COR-L47 (cell line): ENCODE data around the gene ARID1B.
A peak's percentile ranks its signal among the peaks of the same experiment; 100 is the strongest.
"Not testable (repeated sequence)": the region's sequence is repeated elsewhere in the genome, so short reads cannot be mapped to it uniquely, and the experiment has no call there.

Source experiments
- DNase-seq: peaks from one replicate; lab custom pipeline; 2025; lab: John Stamatoyannopoulos, UW

ARID1B gene

DNA sequence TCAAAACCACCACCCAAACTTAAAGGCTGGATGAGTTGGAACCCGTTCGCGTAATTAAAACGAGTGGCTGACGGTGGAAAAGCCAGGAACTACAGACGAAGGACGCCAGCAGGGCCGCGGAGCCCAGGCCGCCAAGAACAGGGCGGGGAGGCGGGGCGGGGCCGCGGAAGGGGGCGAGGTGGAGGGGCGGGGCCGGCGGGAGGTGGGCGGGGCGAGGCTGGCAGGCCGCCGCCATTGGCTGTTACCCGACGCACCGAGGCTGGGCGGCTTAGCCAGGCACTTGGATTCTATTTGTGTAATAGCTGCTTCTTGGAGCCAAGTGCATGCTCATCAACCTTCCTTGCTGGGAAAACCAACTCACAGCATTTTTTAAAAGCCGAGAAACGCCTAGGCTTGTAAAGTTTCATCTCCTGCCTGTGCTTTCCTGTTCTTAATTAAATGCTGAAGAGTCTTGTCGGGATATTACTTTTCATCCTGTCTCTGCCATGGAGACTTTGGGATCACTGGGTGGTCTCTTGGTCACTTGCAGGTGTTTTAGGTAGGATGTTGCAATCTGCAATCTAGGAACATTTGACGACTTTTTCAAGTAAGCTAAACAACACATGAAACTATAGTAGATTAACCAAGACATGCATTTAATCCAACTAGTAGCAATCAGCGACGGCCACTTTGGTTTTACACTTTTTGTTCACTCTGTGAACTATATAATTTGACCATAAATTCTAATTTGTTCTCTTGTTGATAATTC lies 245.0 kb downstream of the ARID1B start:
- DNase-seq = peak; percentile 47

DNA sequence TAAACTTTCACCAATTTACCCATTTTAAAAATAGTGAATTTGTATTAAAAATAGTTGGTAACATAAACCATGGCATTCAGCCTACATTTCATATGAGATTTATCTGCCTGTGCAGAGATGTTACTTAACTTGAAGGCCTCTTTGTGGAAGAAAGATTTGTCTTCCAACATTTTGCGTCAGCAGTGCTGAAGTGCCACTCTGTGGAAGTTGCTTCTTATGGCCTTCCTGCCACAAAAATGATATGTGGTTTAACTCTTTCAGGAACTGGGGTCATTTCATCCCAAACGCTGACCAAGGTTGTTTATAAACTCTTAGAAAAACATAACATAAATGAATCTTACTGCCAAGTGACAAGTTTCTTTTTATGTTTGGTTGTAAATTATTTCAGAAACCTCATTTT lies 246.8 kb downstream of the ARID1B start:
- DNase-seq = no peak

DNA sequence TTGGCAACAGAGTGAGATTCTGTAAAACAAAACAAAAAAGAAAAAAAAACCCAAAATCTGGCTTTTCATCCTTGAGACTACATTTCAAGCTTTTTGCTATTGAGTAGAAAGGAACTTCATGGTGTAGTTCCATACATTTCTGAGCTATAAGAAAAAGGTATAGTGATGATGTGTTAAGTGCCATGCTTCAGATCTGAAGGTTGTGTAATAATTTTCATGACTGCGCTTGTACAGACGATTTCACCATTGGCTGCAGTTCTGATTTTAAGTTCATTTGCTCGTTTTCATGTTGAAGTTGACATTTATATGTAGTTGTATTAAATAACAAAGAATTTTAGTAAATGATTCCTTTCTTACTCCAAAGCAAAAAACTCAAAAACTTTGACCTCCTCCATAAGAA lies 247.6 kb downstream of the ARID1B start:
- no peak for DNase-seq

- DNase-seq = no peak
Measured at GRCh38 chr6:157025437-157025836, 248.3 kb downstream of the ARID1B start.

GRCh38 chr6:157029980-157030690 lies 253.0 kb downstream of the ARID1B start:
- no peak for DNase-seq

DNA sequence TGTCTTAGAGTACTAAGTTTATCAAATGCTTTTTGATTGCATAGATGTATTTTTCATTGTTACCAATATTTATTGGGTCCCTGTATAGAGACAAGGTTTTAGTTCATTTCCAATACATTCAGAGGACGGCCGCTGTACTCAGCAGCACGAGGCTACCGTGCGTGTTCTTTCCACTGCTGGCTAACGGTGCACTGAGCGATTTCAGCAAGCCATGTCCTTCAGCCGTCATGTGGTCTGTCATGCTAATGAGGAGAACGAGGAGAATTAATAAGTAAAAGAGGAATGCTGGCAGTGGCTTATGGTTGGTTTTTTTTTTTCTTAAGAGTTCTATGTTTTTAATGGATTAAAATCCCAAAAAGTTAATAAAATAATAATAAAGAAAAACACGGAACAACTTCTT lies 253.6 kb downstream of the ARID1B start:
- no peak for DNase-seq

DNA sequence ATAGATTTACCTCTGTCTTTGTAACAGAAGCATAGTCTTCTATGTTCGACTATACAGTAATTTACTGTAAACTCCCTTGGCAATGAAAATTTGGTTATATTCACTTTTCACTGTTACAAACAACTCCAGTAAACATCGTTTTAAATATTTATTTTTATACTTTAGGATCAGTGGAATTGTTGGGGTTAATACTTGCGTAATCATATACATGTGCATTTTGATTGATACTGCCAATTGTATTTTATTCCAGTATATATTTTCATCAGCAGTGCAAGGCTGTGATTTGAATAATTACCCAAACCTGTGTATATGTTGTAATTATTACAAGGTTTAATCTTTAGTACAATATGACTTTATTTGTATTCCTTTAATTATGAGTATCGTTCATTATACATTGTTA lies 255.7 kb downstream of the ARID1B start:
- no peak for DNase-seq

- DNase-seq = no peak
Measured at GRCh38 chr6:157033428-157034140, 256.4 kb downstream of the ARID1B start.

DNA sequence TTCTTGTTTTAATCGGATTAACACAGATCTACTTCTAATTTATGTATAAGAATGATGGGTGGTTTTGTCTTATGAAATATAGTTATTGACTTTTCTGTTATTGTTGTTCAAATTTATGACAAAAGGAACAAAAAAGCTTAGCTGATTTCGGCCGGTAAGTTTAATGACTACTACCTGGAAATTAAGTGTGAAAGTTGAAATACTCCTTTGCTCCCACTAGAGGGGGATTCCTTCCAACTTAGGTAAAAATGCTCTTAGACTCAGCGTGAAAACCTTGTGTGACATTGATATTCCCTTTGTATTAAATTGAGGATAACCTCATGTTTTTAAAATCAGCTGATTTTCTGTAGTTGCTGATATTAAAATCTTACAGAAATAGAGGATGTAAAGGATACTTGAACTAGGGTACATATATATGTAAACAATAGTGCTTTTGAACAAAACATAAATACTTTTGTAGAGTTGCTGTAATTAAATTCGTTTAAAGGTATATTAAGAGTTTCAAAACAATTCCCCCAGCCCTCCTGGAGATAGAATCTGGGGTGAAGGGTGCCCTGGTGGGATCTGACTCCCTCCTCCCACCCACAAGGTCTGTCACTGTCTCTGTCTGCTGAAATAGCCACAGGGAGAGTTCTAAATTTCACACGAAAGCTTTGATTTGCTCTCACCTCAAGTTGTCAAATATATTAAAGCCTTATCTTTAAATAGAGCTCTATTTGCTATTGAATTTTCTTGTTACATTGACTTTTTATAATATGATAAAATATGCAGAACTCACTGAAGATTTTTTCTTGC lies 257.5 kb downstream of the ARID1B start:
- peak; percentile 36 for DNase-seq

DNA sequence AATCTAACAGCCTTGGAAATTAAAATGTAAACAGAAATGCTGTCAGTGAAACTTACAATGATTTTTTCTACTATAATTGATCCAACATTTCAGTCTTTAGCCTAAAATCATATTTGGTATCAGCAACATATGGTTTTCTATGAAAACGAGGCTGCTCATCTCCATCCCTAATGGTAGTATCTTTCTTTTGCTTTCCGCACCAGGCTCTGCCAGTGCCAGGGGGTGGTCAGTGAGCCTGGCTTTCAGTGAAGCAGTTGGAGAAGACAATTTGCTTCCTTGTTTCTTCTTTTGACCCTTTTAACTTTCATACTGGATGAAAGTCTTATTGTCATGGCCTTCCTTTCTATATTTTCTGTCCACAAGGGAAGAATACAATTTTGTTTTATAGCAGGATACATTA lies 258.4 kb downstream of the ARID1B start:
- DNase-seq = no peak

- no peak for DNase-seq
Measured at GRCh38 chr6:157036245-157036711, 259.1 kb downstream of the ARID1B start.

DNA sequence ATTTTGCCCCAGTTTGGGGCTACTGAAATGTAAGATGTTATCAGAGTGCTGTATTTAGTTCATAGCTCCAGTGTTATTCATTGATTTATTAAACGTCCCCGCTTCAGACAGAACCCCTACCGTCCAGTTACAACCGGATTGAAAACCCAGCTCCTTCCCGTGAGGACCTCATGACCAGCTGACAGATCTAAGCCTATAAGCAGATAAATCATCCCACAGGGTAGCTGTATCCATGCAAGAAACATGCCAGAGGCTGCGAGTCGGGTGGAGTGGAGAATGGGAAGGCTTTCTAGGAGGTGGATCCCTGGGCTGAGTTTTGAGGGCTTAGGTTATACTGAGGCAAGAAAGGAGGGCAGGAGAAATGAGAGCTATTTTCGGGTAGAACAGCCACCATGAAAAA lies 260.0 kb downstream of the ARID1B start:
- no peak for DNase-seq

- DNase-seq = no peak
Measured at GRCh38 chr6:157038610-157039009, 261.4 kb downstream of the ARID1B start.

- not testable (repeated sequence) for DNase-seq
Measured at GRCh38 chr6:157039639-157040038, 262.5 kb downstream of the ARID1B start.

DNA sequence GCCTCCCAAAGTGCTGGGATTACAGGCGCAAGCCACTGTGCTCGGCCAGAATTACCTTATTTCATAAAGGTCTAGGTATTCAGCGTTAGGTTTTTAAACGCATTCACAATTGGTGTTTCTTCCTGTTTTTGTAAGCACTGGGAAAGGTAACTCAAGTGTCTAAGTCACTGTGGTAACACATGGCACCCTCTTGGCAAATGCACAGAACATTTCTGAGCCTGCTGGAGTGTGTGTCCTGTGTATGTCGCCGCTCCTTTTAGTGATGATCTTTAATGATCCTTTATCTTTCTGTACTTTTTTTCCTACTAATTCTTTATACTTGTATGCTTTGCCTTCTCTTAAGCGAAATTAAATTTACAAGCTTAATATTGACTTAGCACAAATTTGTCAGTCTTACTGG lies 263.0 kb downstream of the ARID1B start:
- no peak for DNase-seq

- no peak for DNase-seq
Measured at GRCh38 chr6:157045831-157046454, 268.8 kb downstream of the ARID1B start.

- no peak for DNase-seq
Measured at GRCh38 chr6:157046776-157047175, 269.6 kb downstream of the ARID1B start.

DNA sequence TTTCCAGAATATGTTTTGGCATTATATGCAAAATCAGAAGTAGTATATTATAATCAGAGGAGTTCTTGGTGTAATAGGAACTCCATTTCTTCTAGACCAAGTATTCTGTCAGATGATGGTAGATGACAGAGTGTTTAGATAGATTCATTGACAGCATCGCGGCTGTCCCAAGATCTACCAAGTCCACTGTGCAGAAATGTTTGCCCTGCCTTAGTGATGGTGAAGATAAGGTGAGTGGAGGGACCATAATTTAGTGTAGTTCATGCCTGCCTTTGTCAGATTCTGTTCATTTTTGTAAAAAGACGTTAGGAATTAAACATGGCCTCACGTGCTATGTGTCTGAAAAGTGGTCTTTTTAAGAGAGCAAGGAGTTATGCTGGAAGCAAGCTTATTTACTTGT lies 270.1 kb downstream of the ARID1B start:
- no peak for DNase-seq

DNA sequence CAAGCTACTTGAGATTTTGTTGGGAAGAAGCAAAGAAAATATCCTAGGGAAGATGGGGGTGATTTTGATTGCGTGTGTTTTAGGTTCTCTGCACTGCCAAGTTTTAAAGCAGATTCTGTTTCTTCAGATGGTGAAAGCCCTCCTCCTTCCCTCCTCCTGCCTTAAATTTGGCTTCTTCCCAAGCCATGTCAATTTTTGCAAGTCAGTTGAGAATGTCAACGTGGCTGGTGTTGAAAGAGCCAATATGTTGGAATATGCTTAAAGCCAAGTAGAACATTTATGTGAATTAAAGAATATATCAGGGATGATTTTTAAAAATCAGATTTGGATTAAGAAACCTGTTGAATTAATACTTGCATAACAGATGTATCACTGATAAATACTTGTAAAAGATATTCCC lies 270.8 kb downstream of the ARID1B start:
- no peak for DNase-seq

- DNase-seq = no peak
Measured at GRCh38 chr6:157049133-157049532, 272.0 kb downstream of the ARID1B start.

- peak; percentile 54 for DNase-seq
Measured at GRCh38 chr6:157050537-157051265, 273.5 kb downstream of the ARID1B start.
